HG02678 (cell line): ENCODE results near the gene SDSL.

Experiments used
- ATAC-seq: cut with Tn5 transposase; IDR thresholded peaks from one replicate; pipeline ENCODE4 v1.9.1; 2021; ENCODE audit warnings: mild to moderate bottlenecking, moderate library complexity; ENCODE audit not compliant: unreplicated experiment

Gene SDSL

DNA sequence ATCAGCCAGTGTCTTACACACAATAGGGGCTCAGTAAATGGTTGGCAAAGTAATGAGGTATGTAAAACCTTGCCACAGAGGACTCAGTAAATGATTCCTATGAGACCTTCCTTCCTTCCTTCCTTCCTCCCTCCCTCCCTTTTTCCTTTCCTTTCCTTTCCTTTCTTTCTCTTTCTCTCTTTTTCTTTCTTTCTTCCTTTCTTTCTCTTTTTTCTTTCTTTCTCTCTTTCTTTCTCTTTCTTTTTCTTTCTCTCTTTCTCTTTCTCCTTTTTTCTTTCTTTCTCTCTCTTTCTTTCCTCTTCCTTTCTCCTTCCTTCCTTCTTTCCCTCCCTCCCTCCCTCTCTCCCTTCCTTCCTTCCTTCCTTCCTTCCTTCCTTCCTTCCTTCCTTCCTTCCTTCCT is 26.0 kb upstream of the SDSL start:
- ATAC-seq = no peak

DNA sequence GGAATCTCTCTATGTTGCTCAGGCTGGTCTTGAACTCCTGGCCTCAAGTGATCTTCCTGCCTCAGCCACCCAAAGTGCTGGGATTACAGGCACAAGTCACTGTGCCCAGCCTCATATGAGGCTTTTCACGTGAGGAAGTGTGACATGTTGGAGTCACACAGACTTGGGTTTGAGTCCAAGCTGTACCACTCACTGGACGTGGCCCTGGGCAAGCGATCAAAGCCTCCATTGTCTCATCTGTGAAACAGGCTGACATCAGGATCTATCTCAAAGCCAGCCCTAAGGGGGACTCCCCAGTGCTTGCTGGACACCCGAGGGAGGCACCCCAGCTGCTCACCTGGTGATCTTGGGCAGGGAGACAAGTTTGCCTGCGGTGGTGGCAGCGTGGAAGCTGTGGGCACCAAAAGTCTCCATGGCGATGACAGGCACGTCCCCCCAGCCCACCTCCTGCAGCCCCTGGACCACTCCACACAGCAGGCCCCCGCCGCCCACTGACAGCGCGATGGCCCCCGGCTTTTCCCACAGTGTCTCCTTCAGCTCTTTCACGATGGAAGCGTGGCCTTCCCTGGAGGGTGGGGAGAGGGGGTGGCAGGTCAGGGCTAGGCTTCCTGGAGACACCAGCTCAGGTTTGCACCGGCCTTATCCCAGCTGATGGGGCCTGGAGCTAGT is 25.2 kb upstream of the SDSL start:
- ATAC-seq = no peak

DNA sequence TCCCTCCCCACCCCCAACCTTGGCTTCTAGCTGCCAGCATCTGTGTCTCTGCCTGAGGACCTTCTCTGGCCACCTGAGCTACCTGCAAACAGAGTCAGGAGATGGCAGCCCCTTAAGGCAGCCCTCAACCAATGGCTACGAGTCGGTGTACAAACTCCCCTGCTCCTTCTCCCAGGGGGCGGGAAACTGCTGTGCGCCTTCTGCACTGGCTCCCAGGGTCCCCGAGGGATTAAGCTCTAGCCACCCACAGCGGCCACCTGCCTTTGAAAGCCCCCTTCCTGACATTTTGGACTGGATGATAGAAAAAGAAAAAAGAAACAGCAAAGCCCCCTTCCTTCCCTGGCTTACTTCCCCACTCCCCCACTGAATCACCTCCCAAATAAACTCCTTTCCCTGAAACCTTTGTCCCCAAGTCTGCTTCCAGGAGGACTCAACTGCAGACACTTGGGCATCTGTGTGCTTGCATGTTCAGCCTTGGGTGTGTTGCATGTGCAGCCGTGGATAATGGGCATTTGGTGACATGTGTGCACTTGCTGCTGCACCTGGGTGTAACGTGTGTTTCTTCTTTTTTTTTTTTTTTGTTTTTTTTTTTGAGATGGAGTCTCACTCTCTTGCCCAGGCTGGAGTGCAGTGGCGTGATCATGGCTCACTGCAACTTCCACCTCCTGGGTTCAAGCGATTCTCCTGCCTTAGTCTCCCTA is 24.5 kb upstream of the SDSL start:
- ATAC-seq = no peak

DNA sequence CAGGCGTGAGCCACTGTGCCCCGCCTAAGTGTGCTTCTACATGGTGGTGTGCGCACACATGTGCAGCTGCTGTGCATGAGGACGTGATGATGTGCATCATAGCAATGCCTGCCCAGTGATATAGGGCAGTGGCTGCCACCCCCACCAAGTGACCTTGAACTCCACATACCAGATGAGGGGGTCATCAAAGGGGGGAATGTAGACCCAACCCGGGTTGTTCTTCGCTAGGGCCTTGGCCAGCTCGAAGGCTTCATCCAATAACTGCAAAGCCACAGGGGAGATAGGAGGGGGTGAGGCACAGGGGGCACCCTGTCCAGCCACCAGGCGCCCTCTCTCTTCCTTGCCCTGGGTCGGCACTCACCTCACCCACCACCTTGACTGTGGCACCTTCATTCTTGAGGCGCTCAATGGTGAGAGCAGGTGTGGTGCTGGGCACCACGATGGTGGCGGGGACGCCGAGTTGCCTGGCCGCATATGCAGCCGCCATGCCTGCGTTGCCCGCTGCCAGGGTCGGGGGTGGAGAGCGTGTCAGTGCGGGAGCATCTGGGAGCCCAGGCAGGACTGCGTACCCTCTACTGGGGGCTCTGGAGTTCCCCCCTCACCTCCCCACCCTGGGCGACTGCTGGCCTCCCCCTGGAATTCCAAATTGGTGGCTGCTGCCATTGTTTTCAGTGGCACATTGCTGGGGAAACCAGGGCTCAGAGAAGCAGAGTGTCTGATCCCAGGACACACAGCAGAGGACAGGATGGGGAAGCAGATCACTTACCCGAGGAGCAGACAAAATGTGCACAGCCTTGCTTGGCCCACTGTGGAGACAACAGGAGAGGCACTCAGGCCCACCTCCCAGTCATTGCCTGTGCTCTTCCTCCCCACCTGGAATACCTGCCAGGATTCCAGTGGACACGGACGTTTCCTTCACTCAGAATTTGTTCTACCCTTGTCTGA is 23.6 kb upstream of the SDSL start:
- ATAC-seq = no peak

DNA sequence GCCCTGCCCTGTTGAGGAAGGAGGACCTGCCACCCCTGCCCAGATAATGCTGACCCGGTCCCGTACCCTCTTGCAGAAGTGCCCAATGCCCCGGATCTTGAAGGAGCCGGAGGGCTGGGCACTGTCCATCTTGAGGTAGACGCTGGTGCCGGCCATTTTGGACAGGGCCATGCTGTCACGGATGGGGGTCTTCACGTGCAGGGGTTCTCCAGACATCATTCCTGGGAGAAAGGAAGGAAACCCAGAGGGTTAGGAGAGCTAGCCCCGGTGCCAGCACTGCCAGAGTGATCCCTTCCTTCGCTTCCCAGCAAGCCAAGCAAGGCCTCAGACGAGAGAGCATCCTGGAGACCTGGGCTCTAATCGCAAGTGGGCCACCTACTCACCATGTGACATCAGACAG is 22.7 kb upstream of the SDSL start:
- ATAC-seq = no peak

DNA sequence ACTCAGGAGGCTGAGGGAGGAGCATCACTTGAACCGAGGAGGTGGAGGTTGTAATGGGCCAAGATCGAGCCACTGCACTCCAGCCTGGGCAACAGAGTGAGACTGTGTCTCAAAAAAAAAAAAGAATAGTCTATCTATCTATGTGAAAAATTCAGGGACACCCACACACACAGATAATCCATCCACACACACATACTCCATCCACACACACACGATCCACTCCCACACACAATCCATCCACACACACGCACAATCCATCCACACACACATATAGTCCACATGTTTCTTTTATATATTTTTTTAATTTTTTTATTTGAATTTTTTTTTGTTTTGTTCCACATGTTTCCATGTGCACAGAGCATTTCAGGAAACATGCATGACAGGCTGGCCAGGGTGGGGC is 21.8 kb upstream of the SDSL start:
- ATAC-seq = no peak

DNA sequence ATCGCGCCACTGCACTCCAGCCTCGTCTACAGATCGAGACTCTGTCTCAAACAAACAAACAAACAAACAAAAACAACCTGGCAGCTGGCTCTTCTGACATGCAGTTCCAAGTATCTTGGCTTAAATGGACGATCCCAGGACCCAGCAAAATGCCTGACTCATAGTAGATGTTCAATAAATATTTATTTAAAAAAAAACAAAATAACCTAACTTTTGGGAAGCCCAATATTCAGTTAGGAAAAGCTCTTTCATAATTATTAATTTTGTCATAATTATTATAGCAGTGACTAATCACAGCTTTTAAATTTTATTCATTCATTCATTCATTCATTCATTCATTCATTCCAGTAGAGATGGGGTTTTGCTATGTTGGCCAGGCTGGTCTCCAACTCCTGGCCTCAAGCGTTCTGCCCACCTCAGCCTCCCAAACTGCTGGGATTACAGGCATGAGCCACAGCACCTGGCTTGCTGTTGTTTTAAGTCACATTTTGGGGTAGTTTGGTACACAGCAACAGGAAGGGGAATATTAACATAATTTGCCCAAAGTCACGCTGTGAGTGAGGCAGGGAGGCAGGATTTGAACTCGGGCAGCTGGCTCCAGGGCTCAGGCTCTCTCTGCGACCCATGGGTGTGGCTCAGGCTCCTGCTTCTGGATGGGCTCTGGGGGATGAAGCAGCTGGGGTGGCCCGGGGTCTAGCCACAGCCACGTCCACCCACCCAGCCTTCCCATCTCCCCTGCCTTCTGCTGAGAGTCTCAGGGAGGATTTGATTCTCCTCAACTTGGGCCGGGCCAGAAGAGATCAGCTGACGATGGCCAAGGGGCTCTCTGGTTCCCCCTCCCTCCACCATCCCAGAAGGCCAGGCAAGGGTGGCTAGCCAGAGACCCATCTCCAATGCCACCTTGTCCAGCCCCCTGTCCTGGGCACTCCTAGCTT is 20.8 kb upstream of the SDSL start:
- ATAC-seq = no peak

DNA sequence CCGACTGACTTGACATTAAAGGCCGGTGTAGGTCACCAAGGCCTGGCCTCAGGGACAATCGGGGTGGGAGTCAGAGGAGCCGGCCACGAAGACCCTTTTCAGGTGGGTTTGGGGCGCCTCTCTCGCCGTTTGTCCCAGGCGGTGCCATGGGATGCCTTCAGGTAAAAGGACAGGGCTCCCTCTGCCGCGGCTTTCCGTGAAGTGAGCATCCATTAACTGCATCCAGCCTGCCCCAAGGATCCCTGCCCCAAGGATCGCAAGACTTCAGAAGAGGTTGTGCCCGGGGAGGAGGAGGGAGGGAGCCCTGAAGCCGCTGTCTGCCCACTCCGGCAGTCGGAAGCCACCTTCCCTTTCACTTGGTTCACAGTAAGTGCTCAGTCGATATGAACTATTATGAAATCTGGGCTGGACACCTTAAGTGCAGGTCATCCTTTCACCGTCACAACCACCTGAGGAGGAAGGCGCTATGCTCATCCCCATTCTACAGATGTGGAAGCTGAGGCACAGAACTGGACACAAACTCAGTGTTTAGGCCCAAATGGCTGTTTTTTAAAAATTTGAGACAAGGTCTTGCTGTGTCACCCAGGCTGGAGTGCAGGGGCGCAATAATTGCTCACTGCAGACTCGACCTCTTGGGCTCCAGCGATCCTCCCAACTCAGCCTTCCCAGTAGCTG is 19.5 kb upstream of the SDSL start:
- ATAC-seq = no peak

DNA sequence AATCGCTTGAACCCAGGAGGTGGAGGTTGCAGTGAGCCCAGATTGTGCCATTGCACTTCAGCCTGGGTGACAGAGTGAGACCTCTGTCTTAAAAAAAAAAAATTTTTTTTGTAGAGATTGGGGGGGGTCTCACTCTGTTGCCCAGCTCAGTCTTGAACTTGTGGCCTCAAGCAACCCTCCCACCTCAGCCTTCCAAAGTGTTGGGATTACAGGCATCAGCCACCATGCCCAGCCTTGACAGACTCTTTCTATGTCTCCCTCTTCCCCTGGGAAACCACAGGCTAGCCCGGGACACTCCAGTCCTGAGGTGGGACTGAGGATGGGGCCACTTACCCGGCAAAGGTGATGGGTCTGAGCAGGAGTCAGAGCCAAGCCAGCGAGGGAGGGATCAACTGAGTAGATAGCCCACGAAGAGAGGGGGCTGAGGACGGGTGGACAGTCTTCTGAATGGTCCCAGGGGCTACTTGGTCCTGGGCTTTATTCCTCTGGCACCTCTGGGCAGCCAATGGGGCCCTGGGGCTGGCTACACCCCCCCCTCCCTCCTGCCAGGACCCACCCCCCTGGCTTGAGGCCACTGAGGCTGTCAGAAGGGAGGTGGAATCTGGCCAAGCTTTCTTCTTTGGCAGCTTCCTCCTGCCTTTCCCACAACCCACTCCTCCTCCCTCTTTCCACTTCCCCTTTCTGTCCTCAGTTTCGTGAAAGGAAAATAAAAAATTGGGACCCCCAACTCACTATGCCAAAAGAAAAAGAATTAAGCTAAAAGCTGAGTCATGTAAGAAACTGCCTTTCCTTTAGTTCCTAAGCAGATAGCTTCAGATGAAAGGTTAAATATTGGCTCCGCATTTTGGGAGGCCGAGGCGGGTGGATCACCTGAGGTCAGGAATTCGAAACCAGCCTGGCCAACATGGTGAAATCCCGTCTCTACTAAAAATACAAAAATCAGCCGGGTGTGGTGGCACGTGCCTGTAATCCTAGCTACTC is 18.5 kb upstream of the SDSL start, which contains the start of gene SDS:
TSS of gene SDS (minus strand) at position 453 of the 981 bp plus-strand sequence. CDS start 4,179 bp downstream, outside the sequence.
- no peak for ATAC-seq

DNA sequence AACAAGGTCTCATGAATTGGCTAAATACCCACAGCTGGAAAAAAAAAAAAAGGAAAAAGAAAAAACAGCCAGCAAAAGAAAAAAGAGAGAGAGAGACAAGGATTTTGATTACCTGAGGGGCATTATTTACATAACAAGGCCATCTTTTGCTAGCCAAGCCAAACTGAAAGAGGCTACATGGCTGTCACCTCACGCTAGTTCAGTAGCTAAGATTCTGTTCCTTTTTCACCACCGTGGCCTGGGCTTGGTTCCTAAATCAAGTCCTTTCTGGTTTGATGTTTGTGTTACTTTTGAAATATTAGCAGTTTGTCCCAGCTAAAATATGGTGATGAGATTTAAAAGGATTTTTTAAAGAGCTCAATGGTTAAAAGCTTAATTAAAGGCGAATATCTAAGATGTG is 16.5 kb upstream of the SDSL start:
- no peak for ATAC-seq

DNA sequence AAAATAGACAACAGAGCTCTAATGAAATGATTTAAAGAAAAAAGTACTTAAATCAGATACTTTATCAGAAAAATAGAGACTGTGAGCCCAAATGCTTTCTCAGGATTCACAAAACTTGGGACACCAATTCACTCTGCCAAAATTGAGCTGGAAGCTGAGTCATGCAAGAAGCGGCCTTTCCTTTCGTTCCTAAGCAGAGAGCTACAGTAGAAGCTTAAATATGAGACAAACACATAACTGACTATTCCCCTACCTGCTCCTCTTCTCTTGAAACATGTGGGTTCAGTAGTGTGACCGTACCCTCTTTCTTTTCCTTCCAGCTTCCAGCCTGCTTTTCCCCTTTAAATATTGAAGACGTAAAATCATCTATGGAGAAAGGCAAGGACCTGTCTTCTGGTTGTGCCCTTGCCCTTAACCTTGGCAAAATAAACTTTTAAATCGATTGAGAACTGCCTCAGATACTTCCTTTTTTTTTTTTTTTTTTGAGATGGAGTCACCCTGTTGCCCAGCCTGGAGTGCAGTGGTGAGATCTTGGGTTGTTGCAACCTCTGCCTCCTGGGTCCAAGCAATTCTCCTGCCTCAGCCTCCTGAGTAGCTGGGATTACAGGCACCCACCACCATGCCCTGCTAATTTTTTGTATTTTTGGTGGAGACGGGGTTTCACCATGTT is 14.1 kb upstream of the SDSL start:
- no peak for ATAC-seq

DNA sequence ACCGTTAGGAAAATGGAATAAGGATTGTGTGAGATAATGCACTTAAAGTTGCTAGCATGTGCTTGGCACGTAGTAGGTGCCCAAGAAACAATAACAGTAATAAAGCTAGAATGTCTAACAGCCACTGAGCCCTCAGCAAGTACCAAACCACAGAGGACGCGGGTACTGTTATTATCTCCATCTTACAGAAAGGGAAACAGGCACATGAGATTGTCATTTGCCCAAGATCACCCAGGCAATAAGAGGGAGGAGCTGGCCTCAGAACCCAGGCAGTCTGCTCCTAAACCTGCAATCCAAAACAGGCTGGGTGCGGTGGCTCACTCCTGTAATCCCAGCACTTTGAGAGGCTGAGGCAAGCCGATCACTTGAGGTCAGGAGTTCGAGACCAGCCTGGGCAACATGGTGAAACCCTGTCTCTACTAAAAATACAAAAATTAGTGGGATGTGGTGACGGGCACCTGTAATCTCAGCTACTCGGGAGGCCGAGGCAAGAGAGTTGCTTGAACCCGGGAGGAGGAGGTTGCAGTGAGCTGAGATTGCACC is 13.4 kb upstream of the SDSL start:
- no peak for ATAC-seq

DNA sequence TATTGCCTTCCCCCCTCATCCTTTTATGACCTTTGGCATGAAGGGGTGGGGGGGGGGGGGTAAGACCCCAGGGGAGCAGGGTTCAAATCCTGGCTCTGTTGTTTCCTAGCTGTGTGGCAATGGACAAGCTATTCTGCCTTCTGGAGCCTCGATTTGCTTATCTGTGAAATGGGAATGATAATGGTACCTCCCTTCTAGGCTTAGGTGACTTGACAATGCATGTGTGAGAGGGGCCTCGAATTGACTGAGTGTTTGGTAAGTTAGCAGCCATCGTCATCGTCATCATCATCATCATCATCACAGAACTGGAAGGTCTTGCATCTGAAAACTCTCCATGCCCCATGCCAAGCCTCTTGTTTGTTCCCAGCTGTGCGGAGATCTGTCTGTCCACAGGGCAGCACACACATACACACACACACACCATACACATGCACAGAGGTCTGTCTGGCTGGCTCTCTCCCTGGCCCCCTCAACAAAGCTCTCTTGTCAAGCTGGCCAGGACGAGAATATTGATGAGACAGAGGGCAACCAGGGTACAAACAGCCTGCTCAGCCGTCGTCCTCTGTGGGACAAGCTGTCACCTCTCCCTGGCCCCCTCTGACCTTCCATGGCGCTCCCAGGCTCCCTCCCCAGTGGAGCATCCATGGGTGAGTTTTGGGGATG is 12.6 kb upstream of the SDSL start:
- no peak for ATAC-seq

DNA sequence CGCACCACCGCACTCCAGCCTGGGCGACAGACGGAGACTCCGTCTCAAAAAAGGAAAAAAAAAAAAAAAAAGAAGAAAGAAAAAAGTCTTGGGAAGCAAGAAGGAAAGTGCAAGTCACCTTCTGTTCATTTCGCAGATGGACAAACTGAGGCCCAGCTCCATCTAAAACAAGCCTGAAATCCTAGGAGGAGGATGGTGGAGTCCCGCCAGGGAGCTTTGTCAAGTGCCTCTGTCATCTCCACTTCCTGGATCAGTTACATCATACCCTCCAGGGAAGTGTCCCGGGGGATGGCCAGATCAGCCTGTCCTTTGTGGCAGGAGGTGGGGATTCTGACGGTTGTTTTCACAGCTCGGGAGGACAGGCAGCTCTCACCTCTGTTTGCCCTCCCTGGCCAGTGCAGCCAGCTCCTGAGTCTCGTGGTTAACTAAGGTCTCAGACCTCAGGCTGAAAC is 8.7 kb upstream of the SDSL start:
- ATAC-seq = no peak

DNA sequence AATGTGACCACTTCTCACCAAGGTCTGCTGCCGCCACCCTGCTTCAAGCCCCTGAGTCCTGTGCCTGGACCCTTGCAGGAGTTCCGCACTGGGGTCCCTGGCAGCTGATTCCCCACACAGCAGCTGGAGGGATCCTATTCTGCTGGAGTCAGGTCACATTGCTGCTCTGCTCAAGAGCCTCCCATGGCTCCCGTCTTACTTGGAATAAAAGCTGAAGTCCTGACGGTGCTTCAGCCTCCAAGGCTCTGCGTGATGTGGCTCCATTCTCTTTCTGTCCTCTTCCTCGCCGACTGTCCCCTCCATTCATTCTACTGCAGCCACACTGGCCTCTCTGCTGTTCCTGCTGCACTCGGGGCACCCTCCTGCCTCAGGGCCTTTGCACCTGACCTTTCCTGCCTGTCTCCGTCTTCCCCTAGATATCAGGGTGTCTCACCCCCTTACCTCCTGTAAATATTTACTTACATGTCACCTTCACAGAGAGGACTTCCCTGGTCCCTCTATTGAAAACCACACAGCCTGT is 7.6 kb upstream of the SDSL start:
- no peak for ATAC-seq

DNA sequence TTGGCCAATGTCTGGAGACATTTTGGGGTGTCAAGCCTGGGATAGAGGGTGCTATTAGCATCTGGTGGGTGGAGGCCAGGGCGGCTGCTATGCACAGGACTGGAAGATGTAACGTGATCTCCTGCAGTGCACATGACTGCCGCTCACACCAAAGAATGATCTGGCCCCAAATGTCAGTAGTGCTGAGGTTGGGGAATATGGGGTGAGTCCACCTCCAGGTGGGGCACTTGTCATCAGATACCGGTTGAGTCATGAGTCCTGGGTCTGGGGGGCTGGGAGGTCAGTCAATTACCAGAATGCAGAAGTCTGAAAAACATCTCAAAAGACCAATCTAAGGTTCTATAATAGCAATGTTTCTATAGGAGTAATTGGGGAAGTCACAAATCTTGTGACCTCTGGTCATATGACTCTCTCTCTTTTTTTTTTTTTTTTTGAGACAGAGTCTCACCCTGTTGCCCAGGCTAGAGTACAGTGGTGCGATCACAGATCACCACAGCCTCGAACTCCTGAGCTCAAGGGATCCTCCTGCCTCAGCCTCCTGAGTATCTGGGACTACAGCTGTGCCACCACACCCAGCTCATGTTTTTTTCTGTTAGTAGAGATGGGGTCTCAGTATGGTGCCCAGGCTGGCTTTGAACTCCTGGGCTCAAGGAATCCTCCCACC is 6.0 kb upstream of the SDSL start:
- ATAC-seq = no peak
